ENCODE data around the gene GSE1.

DNA sequence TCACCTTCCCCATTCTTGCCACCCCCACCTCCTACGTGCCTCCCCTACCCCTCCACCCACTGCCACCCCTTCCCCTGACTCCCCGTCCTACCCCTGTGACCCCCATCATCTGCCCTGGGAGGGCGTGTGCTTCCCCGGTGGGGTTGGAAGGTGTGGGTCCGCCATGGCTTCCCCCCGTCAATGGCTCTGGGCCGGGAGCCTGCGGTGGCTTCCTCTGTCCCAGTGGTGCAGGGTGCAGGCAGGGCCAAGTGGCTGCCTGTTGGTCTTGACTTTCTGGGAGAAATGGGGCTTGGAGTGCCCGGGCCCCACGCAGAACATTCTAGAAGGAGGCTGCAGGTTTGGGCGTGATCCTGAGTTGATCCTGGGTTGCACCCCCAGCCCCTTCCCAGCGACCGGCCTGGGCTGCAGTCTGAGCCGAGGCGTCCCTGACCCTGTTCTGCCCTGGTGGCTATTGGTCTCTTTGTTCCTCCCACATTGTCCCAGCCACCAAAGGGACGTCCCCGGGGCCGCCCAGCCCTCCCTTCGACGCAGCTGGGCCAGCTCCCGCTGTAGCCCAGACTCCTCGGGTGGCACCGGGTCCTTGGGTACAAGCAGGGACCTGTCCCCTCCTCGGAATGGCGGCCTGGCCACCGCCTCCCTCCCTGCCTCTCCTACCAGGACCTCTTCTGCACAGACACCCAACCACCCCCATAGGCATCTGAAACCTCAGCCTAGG lies 25.7 kb downstream of the GSE1 start:
- TF ChIP-seq, protein P1, sequence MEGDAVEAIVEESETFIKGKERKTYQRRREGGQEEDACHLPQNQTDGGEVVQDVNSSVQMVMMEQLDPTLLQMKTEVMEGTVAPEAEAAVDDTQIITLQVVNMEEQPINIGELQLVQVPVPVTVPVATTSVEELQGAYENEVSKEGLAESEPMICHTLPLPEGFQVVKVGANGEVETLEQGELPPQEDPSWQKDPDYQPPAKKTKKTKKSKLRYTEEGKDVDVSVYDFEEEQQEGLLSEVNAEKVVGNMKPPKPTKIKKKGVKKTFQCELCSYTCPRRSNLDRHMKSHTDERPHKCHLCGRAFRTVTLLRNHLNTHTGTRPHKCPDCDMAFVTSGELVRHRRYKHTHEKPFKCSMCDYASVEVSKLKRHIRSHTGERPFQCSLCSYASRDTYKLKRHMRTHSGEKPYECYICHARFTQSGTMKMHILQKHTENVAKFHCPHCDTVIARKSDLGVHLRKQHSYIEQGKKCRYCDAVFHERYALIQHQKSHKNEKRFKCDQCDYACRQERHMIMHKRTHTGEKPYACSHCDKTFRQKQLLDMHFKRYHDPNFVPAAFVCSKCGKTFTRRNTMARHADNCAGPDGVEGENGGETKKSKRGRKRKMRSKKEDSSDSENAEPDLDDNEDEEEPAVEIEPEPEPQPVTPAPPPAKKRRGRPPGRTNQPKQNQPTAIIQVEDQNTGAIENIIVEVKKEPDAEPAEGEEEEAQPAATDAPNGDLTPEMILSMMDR (IDR thresholded peaks at IDR 0.05 in 4 of 5, conservative IDR thresholded peaks at IDR 0.05 in 1 of 5) = no peak
- TF ChIP-seq POLR2A (IDR thresholded peaks at IDR 0.05) = no peak

All from gastrocnemius medialis (tissue), 4 donors.